Measurements from ENCODE around the gene PPP6R2.

DNA sequence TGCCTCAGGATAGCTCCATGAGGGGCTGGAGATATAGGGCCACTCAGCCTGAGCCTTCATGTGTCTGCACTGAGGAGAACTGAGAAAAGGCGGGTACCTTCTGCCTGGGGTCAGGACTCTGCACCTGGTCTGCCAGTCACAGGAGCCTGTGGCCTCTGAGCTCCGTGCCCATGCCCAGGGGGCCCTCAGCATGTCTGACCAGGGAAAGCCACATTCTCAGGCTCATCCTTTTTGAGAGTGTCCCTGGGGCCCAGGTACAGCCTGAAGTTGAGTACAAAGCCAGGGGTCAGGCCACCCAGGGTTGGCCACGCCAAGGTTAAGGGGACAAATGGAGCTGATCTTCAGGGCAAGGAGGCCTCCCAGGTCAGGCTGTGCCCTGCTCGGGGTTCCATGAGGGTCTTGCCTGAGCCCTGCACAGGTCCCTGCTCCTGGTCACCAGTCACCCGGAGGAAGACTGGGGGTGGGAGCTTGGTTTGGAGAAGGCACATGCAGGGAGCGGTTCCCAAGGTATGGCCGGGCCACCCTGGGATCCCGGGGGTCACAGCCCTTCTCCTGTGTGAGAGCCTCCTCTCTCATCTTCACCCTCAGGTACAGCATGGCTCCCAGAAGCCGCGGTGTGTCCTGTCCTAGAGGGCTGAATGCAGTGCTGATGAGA lies 22.3 kb upstream of the PPP6R2 start:
- TF ChIP-seq, protein P1, sequence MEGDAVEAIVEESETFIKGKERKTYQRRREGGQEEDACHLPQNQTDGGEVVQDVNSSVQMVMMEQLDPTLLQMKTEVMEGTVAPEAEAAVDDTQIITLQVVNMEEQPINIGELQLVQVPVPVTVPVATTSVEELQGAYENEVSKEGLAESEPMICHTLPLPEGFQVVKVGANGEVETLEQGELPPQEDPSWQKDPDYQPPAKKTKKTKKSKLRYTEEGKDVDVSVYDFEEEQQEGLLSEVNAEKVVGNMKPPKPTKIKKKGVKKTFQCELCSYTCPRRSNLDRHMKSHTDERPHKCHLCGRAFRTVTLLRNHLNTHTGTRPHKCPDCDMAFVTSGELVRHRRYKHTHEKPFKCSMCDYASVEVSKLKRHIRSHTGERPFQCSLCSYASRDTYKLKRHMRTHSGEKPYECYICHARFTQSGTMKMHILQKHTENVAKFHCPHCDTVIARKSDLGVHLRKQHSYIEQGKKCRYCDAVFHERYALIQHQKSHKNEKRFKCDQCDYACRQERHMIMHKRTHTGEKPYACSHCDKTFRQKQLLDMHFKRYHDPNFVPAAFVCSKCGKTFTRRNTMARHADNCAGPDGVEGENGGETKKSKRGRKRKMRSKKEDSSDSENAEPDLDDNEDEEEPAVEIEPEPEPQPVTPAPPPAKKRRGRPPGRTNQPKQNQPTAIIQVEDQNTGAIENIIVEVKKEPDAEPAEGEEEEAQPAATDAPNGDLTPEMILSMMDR (IDR thresholded peaks at IDR 0.05): no peak
- no peak for TF ChIP-seq POLR2A (IDR thresholded peaks at IDR 0.05)
